ENCODE data around the gene TSPOAP1.

GRCh38 chr17:58344047-58344790 lies 15.6 kb upstream of the TSPOAP1 start:
- no peak for TF ChIP-seq CTCF (IDR thresholded peaks at IDR 0.05)
- no peak for TF ChIP-seq POLR2AphosphoS5 (IDR thresholded peaks at IDR 0.05)
- no peak for TF ChIP-seq POLR2A (IDR thresholded peaks at IDR 0.05)
